ENCODE data around the gene COL13A1.

- TF ChIP-seq CTCF (IDR thresholded peaks at IDR 0.05), result no peak
- no peak for TF ChIP-seq POLR2AphosphoS5 (IDR thresholded peaks at IDR 0.05)
Measured at GRCh38 chr10:69838853-69839252, 37.1 kb downstream of the COL13A1 start.

Measured in upper lobe of left lung (tissue), 4 donors.